GM19324 (cell line): ENCODE results near the gene TMPRSS4.

Experiments used
- ATAC-seq: cut with Tn5 transposase; IDR thresholded peaks from one replicate; pipeline ENCODE4 v1.9.1; 2021; ENCODE audit warnings: mild to moderate bottlenecking, moderate library complexity; ENCODE audit not compliant: unreplicated experiment, low FRiP score

The TMPRSS4 gene

DNA sequence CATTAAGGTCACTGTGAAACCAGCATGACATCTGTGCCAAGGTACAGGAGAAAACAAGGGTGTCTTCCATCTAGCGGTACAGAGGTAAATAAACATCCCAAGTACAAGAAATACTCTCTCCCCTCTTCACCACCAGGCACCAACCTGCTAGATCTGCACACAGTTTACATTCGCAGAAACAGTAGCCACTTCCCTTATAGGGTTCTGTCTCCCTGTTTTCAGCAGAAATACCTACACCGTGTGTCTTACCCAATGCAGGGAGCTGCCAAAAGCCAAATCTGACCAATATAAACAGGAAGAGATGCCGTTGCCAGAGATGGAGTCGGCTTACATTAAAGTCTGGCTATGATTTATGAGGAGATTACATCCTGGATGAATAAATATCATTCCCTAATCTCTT is 74.6 kb downstream of the TMPRSS4 start:
- ATAC-seq: no peak

DNA sequence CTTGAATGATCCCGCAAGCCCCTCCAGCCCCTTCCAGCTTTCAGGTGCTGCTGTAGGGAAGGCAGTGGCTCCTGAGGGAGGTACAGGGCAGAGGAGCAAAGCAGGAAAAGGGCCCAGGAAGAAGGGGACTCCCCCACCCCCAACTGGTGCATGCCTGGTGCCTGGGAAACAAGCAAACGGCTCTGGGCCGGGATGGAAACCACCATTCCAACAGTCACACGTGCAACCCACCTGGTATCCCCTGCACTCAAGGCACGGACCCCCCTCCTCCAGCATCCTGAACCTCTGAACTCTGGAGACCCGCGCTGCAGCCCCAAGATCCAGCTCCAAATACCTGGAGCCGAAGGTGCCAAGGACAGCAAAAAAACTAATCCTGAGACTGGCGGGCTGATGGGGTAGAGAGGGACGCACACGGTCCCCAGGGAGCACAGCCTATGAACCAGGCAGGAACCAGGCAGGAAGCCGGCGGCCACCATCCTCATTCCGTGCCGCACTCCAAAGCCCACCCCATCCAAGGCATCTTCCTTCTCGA is 75.2 kb downstream of the TMPRSS4 start:
- ATAC-seq: no peak

GRCh38 chr11:118152552-118153471 is 75.9 kb downstream of the TMPRSS4 start, which contains the start of gene SCN4B:
Gene SCN4B (minus strand): TSS chr11:118152823. CDS start chr11:118152673, 150 bp downstream.
- ATAC-seq: no peak

DNA sequence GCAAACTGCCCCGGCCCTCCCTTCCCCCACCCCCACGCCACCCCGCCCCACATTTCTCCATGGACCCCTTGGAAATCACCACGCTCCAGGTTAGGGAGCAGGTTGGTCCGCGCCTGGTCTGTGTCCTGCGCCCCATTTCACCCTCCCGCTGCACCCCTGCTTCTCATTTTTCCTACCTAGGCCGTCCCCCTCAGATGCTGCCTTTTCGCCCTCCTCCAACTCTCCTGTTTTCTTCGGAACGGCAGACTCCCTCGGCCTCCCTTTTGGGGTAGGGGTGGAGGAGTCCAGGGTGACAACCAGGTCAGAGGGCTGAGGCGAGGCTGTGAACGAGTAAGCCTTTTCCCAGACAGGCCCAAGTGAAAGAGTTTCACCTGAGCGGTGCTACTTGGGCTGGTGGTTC is 76.6 kb downstream of the TMPRSS4 start:
- no peak for ATAC-seq

- ATAC-seq: no peak
Measured at GRCh38 chr11:118153976-118154375, 77.1 kb downstream of the TMPRSS4 start.

GRCh38 chr11:118154641-118155040 is 77.8 kb downstream of the TMPRSS4 start:
- ATAC-seq: no peak

DNA sequence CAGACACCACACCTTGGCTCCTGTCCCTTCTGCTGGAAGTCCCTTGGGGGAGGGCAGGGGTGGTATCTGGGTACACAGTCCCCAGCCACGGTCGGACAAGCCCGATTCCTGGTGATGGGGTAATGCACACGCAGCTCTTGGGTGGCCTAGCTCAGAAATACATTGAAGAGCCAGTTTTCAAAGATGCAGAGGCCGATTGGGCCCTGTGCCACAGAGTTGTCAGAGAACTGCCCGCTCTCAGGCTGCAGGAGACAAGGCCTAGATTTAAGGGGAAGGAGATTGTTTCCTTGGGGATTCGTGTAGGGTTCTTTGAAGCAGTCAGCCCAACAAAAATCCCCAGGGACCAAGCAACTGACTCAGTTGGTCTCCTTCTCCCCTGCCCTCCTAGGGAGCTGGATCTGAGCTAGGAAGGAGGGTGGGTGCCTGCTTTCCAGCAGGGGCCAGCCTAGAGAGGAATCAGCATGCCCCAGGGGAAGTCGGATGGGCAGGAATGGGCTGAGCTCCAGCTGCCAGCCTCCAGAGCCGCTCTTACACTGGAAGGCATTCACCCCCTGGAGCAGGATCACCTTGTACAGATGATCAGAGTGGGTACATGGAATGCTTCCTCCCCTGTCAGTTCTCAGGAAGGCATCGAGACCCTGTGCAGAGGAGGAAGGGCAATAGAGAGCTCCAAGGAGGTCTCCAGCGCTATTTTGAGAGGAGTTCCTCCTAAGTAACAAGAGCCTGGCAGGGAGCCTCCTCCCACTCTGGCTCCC is 79.1 kb downstream of the TMPRSS4 start:
- ATAC-seq: no peak

GRCh38 chr11:118156531-118157185 is 79.8 kb downstream of the TMPRSS4 start:
- no peak for ATAC-seq

GRCh38 chr11:118157186-118157895 is 80.5 kb downstream of the TMPRSS4 start:
- ATAC-seq: no peak

DNA sequence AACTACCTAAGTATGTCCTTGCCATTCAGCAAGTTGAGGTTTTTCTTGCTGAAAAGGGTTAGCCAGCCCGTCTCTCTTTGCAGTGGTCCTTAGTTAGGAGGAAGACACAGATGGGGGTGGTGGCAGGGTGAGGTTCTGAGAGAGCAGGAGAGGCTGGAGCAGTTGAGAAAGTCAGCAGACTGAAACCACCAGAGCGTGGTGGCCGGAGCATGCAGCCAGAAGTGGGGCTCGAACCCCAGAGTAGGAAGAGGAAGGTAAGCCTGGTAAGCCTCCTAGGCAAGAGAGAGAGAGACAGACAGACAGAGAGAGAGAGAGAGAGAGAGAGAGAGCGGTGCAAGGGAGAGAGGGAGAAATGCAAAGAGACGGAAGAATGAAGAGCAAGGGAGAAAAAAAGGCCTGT is 84.9 kb downstream of the TMPRSS4 start:
- no peak for ATAC-seq

- no peak for ATAC-seq
Measured at GRCh38 chr11:118162846-118163245, 86.0 kb downstream of the TMPRSS4 start.

GRCh38 chr11:118163494-118163893 is 86.6 kb downstream of the TMPRSS4 start:
- ATAC-seq: no peak

GRCh38 chr11:118164885-118165284 is 88.0 kb downstream of the TMPRSS4 start:
- ATAC-seq: no peak

DNA sequence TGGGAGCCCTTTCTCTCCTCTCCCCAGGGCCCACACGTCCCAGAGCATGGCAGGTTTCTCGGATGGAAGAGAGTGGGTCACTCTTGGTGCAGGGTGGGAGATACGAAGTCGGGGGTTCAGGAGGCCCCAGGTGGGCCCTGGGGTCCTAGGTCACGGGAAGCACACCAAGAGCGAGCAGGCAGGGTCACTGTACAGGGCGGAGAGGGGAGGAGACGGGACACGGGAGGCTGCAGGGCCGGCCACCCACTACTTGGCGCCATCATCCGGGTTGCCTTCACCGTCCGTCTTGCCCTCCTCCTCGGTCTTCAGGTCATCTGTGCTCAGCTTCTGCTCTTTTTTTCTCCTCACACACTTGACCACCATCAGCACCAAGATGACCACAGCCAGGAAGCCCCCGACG is 89.8 kb downstream of the TMPRSS4 start:
- ATAC-seq: no peak

- no peak for ATAC-seq
Measured at GRCh38 chr11:118167253-118167652, 90.4 kb downstream of the TMPRSS4 start.

- ATAC-seq: no peak
Measured at GRCh38 chr11:118167906-118168305, 91.0 kb downstream of the TMPRSS4 start.

DNA sequence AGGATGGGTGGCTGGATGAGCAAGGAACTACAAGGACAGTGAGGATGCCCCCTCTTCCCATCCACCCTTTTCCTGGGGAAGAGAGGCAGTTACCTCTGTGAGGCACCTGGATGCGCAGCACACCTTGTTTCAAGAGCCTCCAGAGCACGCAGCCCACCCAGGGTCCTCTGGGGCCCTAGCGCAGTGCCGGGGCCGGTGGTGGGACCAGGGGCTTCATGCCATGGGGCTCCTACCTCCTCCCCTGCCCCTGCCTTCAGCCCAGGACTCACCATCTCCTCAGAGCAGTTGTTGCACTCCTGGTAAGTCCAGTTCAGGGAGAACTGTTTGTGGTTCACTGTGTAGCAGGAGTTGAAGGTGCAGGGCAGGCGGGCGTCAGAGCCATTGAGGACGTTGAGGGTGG is 91.4 kb downstream of the TMPRSS4 start:
- no peak for ATAC-seq

- no peak for ATAC-seq
Measured at GRCh38 chr11:118168751-118169150, 91.9 kb downstream of the TMPRSS4 start.

- ATAC-seq: no peak
Measured at GRCh38 chr11:118169300-118170140, 92.6 kb downstream of the TMPRSS4 start.
